Measurements from ENCODE around the gene KANSL3.
A peak's percentile ranks its signal among the peaks of the same experiment; 100 is the strongest.
"Not testable (repeated sequence)": the region's sequence is repeated elsewhere in the genome, so short reads cannot be mapped to it uniquely, and the experiment has no call there.

Gene KANSL3

DNA sequence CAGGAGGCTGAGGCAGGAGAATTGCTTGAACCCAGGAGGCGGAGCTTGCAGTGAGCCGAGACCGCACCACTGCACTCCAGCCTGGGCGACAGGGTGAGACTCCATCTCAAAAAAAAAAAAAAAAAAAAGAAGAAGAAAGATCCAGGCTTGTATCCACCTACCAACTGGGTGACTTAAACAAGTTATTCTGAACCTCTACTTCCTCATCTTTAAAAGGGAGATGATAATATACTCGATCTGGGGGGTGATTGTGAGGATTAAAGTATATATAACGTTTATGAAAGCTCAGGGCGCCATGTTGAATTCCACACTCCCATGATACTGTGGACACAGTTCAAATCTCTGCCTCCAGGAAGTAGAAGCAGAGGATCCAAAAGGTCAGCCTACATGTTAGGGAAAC is 16.7 kb upstream of the KANSL3 start:
- DNase-seq (ENCODE audit: low read depth) = not testable (repeated sequence)

DNA sequence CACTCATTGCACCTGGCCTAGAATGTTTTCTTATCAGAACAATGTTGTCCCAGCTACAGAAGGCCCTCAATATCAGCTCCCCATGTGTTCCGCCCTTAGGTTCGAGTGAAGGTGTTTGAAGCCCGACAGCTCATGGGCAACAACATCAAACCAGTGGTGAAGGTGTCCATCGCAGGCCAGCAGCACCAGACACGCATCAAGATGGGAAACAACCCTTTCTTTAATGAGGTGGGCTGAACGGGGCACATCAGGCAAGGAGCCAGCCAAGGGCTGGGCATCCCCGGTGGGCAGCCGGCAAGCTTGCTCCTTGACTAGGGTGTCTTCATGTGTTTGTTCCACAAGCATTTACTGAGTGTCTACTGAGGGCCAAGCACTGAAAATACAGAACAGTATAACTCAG is 13.7 kb upstream of the KANSL3 start:
- no peak for DNase-seq (ENCODE audit: low read depth)

GRCh38 chr2:96649342-96649741 is 11.2 kb upstream of the KANSL3 start:
- no peak for DNase-seq (ENCODE audit: low read depth)

DNA sequence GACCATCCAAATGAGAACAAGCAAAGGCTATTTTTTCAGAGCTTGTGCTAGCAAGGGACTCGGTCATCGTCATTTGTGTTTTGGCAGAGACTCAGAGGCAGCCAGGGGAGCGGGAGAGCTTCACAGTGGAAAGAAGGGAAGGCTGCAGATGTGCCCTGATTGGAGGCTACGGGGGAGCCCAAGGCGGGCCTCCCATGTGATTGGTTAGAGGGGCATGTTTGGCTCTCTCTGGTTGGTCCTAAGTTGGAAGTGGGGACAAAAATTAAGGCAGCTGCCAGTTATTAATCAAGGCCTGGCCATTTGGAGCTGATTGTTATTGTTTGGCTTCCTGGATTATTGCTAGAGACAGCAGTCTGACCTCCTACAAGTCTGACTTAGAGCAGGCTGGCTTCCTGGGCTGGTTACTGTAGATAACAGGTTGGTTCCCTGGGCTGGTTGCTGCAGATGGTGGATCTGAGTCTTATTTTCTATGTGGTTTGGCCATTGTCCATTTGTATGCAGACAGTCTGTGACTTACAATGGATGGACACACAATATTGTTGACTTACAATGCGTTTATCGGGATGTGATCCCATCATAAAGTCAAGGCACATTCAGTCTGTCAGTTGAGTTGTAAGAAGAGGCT is 10.3 kb upstream of the KANSL3 start:
- no peak for DNase-seq (ENCODE audit: low read depth)

- DNase-seq (ENCODE audit: low read depth) = no peak
These were observed 9.6 kb upstream of the KANSL3 start for GRCh38 chr2:96647681-96648080.

- DNase-seq (ENCODE audit: low read depth) = no peak
These were observed 4.7 kb upstream of the KANSL3 start, which contains the start of gene FER1L5 for GRCh38 chr2:96642564-96643360. Gene FER1L5 (plus strand): TSS chr2:96642764. CDS start chr2:96642837, 73 bp downstream.

DNA sequence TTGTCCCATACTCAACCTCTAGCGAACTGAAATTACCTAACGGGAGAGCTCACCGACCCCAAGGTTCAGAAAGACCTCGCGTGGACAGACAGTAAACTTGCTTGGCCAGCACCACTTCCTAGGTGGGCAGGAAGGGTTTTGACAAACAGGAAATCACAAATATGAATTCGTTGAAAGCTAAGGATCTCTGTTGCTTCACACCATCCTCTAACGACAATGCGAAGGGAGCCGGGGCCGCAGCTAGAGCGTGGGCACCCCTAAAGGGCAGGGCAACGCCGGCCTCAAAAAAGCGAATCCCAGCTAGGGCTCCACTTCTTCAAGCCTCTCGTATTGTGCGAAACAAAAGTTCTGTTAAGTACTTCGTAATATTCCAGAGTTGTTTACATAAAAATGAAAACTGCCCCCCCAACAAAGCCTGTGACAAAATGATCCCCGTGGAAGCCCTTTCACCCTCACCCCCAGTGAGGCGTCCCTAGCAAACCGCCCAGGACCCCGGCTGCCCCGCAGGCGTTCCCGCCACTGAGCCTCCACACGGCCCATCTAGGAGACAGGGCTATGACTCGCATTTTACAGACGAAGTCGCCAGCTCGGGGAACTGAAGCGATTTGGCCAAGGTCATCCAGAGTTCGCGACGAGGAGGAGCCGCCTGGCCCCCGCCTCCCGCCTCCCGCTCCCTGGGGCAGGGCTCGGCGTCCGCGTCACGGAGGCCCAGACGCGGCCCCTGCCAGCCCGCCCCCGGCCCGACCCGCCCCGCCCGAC is 548 bp downstream of the KANSL3 start:
- DNase-seq (ENCODE audit: low read depth) = peak; percentile 79

GRCh38 chr2:96636551-96637171 is 1.5 kb downstream of the KANSL3 start:
- no peak for DNase-seq (ENCODE audit: low read depth)

DNA sequence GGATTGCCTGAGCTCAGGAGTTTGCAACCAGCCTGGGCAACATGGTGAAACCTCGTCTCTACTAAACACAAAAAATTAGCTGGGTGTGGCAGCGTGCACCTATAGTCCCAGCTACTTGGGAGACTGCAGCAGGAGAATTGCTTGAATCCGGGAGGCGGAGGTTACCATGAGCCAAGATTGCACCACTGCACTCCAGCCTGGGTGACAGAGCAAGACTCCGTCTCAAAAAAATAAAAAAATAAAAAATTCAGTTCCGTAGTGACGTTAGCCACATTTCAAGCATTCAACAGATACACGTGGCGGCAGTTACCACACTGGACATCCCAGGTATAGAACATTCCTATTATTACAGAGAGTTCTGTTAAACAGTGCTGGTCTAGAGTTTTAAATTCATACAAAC is 4.5 kb downstream of the KANSL3 start:
- DNase-seq (ENCODE audit: low read depth) = no peak

DNA sequence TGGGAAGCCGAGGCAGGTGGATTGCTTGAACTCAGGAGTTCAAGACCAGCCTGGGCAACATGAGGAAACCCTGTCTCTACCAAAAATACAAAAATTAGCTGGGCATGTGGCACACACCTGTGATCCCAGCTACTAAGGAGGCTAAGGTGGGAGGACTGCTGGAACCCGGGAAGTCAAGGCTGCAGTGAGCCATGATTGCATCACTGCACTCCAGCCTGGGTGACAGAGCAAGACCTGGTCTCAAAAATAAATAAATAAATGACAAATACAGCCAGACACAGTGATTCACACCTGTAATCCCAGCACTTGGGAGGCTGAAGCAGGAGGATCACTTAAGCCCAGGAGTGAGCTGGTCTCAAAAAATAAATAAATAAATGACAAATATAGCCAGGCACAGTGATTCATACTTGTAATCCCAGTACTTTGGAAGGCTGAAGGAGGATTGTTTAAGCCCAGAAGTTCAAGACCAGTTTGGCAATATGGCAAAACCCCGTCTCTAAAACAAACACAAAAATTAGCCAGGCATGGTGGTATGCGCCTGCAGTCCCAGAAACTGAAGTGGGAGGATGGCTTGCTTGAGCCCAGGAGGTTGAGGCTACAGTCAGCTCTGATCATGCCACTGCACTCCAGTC is 6.2 kb downstream of the KANSL3 start:
- no peak for DNase-seq (ENCODE audit: low read depth)

GRCh38 chr2:96626553-96626942 is 11.6 kb downstream of the KANSL3 start:
- no peak for DNase-seq (ENCODE audit: low read depth)

DNA sequence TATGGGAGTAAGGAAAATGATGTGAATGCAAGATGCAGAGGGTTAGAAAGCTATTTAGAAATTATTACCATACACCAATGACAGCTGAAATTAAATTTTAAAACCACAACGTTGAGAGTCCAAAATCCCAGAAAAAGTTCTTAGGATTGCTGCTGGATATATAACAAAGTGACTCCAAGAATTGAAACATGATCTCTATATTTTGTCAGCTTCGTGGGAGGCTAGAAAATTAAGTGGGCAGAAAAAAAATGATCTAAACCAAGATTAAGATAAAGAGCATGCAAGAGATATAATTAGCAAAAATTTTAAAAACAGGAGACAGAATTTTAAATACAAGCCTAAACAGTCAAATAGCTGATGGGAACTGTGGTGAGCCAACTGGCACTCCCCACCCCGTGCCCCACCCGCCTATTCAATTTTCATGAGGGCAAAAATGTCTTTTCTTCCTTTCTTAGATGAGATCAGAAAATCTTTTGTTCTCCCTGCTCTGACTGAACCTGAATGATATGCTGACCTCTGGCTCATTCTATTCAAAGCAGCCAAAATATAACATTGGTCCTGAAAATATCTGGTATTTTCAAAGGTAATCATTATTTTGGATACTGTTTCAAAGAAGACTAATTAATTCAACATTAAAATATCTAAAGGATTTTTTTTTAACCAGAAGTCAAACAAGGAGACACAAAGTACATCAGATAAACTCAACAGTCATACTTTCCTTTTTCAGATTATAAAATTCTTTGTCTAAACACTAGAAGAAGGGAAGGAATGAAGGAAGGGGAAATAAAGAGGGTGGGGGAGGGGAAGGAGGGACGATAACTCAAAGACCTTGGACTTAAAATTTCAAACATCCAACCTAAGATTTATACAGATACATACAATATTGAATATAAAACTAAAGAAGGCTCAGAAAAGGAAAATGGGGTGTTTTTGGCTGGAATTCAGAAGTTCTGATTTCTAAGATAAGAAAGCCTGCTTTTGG is 12.2 kb downstream of the KANSL3 start:
- DNase-seq (ENCODE audit: low read depth) = no peak

- DNase-seq (ENCODE audit: low read depth) = no peak
These were observed 15.0 kb downstream of the KANSL3 start for GRCh38 chr2:96623116-96623515.

DNA sequence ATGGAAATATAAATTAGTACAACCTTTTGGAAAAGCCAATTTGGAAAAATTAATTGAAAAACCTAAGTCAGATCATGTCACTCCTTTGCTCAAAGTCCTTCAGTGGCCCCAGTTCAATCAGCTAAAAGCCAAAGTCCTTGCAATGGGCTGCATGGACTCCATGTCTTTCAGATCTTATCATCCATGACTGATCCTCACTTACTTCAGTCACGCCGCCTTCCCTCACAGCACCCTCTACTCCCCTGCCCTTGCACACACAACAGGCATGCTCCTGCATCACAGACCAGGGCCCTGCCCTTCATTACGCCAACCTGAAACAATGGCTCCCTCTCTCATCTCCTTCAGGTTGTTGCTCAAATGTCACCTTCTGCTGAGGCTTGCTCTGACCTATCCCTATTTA is 15.6 kb downstream of the KANSL3 start:
- no peak for DNase-seq (ENCODE audit: low read depth)

DNA sequence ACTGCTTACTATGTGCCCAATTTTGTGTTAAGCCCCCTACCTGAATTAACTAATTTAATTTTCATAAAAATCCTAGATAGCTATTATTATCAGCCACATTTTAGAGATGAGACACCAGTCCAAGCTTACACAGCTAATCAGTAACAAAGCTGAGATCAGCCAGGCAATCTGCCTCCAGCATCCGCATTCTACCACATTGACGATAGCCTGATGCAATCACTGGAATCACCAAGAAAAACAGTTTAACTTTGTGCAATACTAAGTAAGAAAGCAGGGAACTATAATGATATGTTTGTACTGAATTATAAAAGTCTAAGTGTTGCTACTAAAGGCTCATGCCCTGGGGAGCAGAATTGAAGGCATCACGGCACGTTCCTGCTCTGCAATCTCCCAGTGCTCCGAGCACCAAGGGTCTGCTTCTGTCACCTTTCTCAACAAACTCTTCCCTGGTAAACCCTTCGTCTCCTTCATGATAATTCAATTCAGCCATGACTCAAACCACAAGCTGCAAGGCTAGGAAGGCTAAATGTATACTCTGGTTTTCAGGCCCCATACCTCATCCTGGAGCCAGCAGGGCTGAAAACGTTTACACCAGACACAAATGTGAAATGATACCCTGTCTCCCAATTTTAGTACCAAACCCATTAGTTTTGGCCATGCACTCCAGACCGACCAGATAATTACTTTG is 19.4 kb downstream of the KANSL3 start:
- DNase-seq (ENCODE audit: low read depth) = no peak

DNA sequence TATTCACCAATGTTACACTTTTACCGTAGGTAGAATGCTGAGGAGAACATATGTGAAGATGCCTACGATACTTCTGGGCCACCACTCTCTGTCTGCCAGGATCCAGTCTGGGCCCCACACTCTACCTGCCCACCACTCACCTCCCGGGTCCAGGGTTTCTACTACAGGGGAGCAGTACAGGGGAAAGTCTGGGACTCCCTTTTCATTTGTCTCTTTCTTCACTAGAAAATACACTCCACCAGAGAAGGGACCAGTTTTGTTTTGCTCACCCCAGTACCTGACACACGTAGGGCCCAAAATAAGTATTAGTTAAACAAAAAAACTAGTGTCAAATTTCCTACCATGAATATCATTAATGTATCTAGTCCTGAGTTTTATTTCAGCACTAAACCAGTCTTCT is 21.1 kb downstream of the KANSL3 start:
- no peak for DNase-seq (ENCODE audit: low read depth)

- DNase-seq (ENCODE audit: low read depth) = no peak
These were observed 21.6 kb downstream of the KANSL3 start for GRCh38 chr2:96616535-96616934.

DNA sequence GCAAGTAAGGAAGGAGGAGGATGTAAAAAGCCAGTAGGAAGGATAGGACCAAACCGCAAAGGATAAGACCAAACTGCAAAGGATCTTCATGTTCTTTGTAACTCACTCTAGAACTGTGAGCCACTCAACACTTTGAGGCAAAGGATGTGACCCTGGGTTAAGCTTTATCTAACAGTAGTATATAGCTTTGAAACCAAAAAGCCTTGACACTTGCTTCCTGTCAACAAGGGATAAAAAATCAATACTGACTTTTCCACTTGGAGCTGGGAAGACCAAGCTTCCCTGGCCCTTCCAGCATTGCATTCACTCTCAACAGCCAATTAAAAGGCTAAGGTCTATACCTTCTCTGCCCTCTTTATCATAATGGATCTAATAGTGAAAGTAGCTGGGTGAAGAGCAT is 22.0 kb downstream of the KANSL3 start:
- DNase-seq (ENCODE audit: low read depth) = no peak

GRCh38 chr2:96608469-96609455 is 29.4 kb downstream of the KANSL3 start:
- no peak for DNase-seq (ENCODE audit: low read depth)
